Activated T-cell treated with anti-CD3 and anti-CD28 coated beads, Interleukin-2, amount 50 U/mL, for 24 hours (primary cell): ENCODE results near the gene COL5A1.
"Not testable (repeated sequence)": the region's sequence is repeated elsewhere in the genome, so short reads cannot be mapped to it uniquely, and the experiment has no call there.

Experiments
- DNase-seq: peaks from one replicate; pipeline ENCODE4 v3.0.0-alpha.2; 2020
- H3K27ac Mint-ChIP-seq: 2 replicates; pipeline ENCODE4 v1.8.0; 2020; ENCODE audit warnings: mild to moderate bottlenecking, mixed read lengths
- H3K27me3 Mint-ChIP-seq: 2 replicates; pipeline ENCODE4 v1.8.0; 2020; ENCODE audit warnings: mixed read lengths
- H3K36me3 Mint-ChIP-seq: 2 replicates; pipeline ENCODE4 v1.8.0; 2020; ENCODE audit warnings: low read depth, mixed read lengths
- H3K4me1 Mint-ChIP-seq: 2 replicates; pipeline ENCODE4 v1.8.0; 2020; ENCODE audit warnings: low read depth, mixed read lengths
- H3K4me3 Mint-ChIP-seq: 2 replicates; pipeline ENCODE4 v1.8.0; 2020; ENCODE audit warnings: mild to moderate bottlenecking, moderate library complexity, mixed read lengths
- H3K9me3 Mint-ChIP-seq: 2 replicates; pipeline ENCODE4 v1.8.0; 2020; ENCODE audit warnings: mixed read lengths

COL5A1 gene

GRCh38 chr9:134698111-134698510 lies 56.5 kb downstream of the COL5A1 start:
- Mint-ChIP-seq H3K9me3 (no peaks in the 10 kb centered on the region), H3K4me3 (no peak overlapping the region), H3K4me1 (peaks cover 5% of the 10 kb centered on the region), H3K27me3 (peaks cover 6% of the 10 kb centered on the region), H3K27ac (no peak overlapping the region), H3K36me3 (no peaks in the 10 kb centered on the region)
- no peak for DNase-seq

GRCh38 chr9:134698587-134699342 lies 57.2 kb downstream of the COL5A1 start:
- Mint-ChIP-seq H3K36me3 (no peaks in the 10 kb centered on the region), H3K9me3 (no peaks in the 10 kb centered on the region), H3K27ac (no peak overlapping the region), H3K27me3 (peaks cover 6% of the 10 kb centered on the region), H3K4me1 (no peaks in the 10 kb centered on the region), H3K4me3 (no peak overlapping the region)
- DNase-seq = peak; percentile 71

GRCh38 chr9:134699343-134699740 lies 57.7 kb downstream of the COL5A1 start:
- Mint-ChIP-seq H3K4me3 (no peak overlapping the region), H3K27me3 (peaks cover 6% of the 10 kb centered on the region), H3K36me3 (no peaks in the 10 kb centered on the region), H3K27ac (no peak overlapping the region), H3K9me3 (no peaks in the 10 kb centered on the region), H3K4me1 (no peaks in the 10 kb centered on the region)
- DNase-seq = no peak

- no peaks in the 10 kb centered on the region for H3K9me3 Mint-ChIP-seq
- DNase-seq = no peak
- H3K27me3 Mint-ChIP-seq = peaks cover 6% of the 10 kb centered on the region
- H3K4me3 Mint-ChIP-seq = no peak overlapping the region
- no peak overlapping the region for H3K27ac Mint-ChIP-seq
- no peaks in the 10 kb centered on the region for H3K36me3 Mint-ChIP-seq
- no peaks in the 10 kb centered on the region for H3K4me1 Mint-ChIP-seq
These were observed 59.2 kb downstream of the COL5A1 start for GRCh38 chr9:134700636-134701350.

GRCh38 chr9:134701581-134702259 lies 60.1 kb downstream of the COL5A1 start:
- no peaks in the 10 kb centered on the region for H3K4me1 Mint-ChIP-seq
- H3K4me3 Mint-ChIP-seq = no peak overlapping the region
- H3K36me3 Mint-ChIP-seq = no peaks in the 10 kb centered on the region
- DNase-seq = no peak
- H3K9me3 Mint-ChIP-seq = no peaks in the 10 kb centered on the region
- H3K27me3 Mint-ChIP-seq = peaks cover 6% of the 10 kb centered on the region
- H3K27ac Mint-ChIP-seq = no peak overlapping the region

- Mint-ChIP-seq H3K27ac (no peak overlapping the region), H3K9me3 (no peaks in the 10 kb centered on the region), H3K4me1 (no peaks in the 10 kb centered on the region), H3K36me3 (no peaks in the 10 kb centered on the region), H3K27me3 (peaks cover 6% of the 10 kb centered on the region), H3K4me3 (no peak overlapping the region)
- no peak for DNase-seq
These were observed 60.7 kb downstream of the COL5A1 start for GRCh38 chr9:134702291-134702690.

- not testable (repeated sequence) for H3K9me3 Mint-ChIP-seq, H3K36me3 Mint-ChIP-seq, H3K27ac Mint-ChIP-seq, H3K4me3 Mint-ChIP-seq, H3K27me3 Mint-ChIP-seq, DNase-seq, H3K4me1 Mint-ChIP-seq
These were observed 62.1 kb downstream of the COL5A1 start for GRCh38 chr9:134703730-134704114.

GRCh38 chr9:134704498-134704897 lies 62.9 kb downstream of the COL5A1 start:
- Mint-ChIP-seq H3K4me3 (no peak overlapping the region), H3K27ac (no peak overlapping the region), H3K9me3 (no peaks in the 10 kb centered on the region), H3K27me3 (peaks cover 4% of the 10 kb centered on the region), H3K36me3 (no peaks in the 10 kb centered on the region), H3K4me1 (no peaks in the 10 kb centered on the region)
- no peak for DNase-seq

GRCh38 chr9:134705786-134706185 lies 64.2 kb downstream of the COL5A1 start:
- H3K27me3 Mint-ChIP-seq = no peaks in the 10 kb centered on the region
- no peak overlapping the region for H3K27ac Mint-ChIP-seq
- no peaks in the 10 kb centered on the region for H3K4me1 Mint-ChIP-seq
- H3K9me3 Mint-ChIP-seq = no peaks in the 10 kb centered on the region
- H3K4me3 Mint-ChIP-seq = no peak overlapping the region
- no peaks in the 10 kb centered on the region for H3K36me3 Mint-ChIP-seq
- no peak for DNase-seq

GRCh38 chr9:134706522-134706921 lies 64.9 kb downstream of the COL5A1 start:
- Mint-ChIP-seq H3K27ac (no peak overlapping the region), H3K9me3 (no peaks in the 10 kb centered on the region), H3K4me3 (no peak overlapping the region), H3K27me3 (no peaks in the 10 kb centered on the region), H3K36me3 (no peaks in the 10 kb centered on the region), H3K4me1 (no peaks in the 10 kb centered on the region)
- DNase-seq = no peak

GRCh38 chr9:134707031-134707680 lies 65.6 kb downstream of the COL5A1 start:
- Mint-ChIP-seq H3K9me3 (no peaks in the 10 kb centered on the region), H3K27me3 (no peaks in the 10 kb centered on the region), H3K27ac (no peak overlapping the region), H3K4me1 (no peaks in the 10 kb centered on the region), H3K4me3 (no peak overlapping the region), H3K36me3 (no peaks in the 10 kb centered on the region)
- DNase-seq = no peak

- no peaks in the 10 kb centered on the region for H3K9me3 Mint-ChIP-seq
These were observed 66.4 kb downstream of the COL5A1 start for GRCh38 chr9:134707731-134708671.

GRCh38 chr9:134708672-134709038 lies 67.1 kb downstream of the COL5A1 start:
- no peaks in the 10 kb centered on the region for H3K36me3 Mint-ChIP-seq
- H3K4me1 Mint-ChIP-seq = no peaks in the 10 kb centered on the region
- H3K4me3 Mint-ChIP-seq = no peak overlapping the region
- no peak for DNase-seq
- no peaks in the 10 kb centered on the region for H3K27me3 Mint-ChIP-seq
- no peaks in the 10 kb centered on the region for H3K9me3 Mint-ChIP-seq
- H3K27ac Mint-ChIP-seq = no peak overlapping the region

More at GRCh38 chr9:134707731-134708671, 66.4 kb downstream of the COL5A1 start:
- no peaks in the 10 kb centered on the region for H3K36me3 Mint-ChIP-seq
- H3K27ac Mint-ChIP-seq = no peak overlapping the region
- no peaks in the 10 kb centered on the region for H3K4me1 Mint-ChIP-seq
- DNase-seq = no peak
- no peaks in the 10 kb centered on the region for H3K27me3 Mint-ChIP-seq
- no peak overlapping the region for H3K4me3 Mint-ChIP-seq
